Mammary epithelial cell (primary cell): ENCODE measurements around the gene ENDOD1.

Source experiments
- EZH2 ChIP-seq: IDR thresholded peaks from 2 replicates; pipeline ENCODE4 v1.6.1; 2012; ENCODE audit warnings: low read length, inconsistent platforms, borderline replicate concordance
- TF ChIP-seq, protein P1 (sequence below), 2 donors: IDR thresholded peaks in 1 of 2; conservative IDR thresholded peaks in 1 of 2; 2 replicates each; pipeline ENCODE4 v1.5.1; 2011 to 2012; ENCODE audit warnings: inconsistent platforms in 2 of 2, low read length in 2 of 2, mild to moderate bottlenecking in 2 of 2, control low read depth in 1 of 2, low read depth in 1 of 2; ENCODE audit not compliant: insufficient read depth in 1 of 2; ENCODE audit errors: extremely low read depth in 1 of 2

- TF ChIP-seq, protein P1, sequence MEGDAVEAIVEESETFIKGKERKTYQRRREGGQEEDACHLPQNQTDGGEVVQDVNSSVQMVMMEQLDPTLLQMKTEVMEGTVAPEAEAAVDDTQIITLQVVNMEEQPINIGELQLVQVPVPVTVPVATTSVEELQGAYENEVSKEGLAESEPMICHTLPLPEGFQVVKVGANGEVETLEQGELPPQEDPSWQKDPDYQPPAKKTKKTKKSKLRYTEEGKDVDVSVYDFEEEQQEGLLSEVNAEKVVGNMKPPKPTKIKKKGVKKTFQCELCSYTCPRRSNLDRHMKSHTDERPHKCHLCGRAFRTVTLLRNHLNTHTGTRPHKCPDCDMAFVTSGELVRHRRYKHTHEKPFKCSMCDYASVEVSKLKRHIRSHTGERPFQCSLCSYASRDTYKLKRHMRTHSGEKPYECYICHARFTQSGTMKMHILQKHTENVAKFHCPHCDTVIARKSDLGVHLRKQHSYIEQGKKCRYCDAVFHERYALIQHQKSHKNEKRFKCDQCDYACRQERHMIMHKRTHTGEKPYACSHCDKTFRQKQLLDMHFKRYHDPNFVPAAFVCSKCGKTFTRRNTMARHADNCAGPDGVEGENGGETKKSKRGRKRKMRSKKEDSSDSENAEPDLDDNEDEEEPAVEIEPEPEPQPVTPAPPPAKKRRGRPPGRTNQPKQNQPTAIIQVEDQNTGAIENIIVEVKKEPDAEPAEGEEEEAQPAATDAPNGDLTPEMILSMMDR (conservative IDR thresholded peaks at IDR 0.05 in 1 of 2, IDR thresholded peaks at IDR 0.05 in 1 of 2; ENCODE audit: extremely low read depth in 1 of 2, insufficient read depth in 1 of 2, low read depth in 1 of 2, low read length in 2 of 2), result no peak
- no peak for TF ChIP-seq EZH2
Observed at GRCh38 chr11:95044010-95044409, 45.6 kb upstream of the ENDOD1 start.
